GM21723 (cell line): ENCODE results near the gene FIG4.
"Not testable (repeated sequence)": the region's sequence is repeated elsewhere in the genome, so short reads cannot be mapped to it uniquely, and the experiment has no call there.

Experiments
- ATAC-seq: cut with Tn5 transposase; IDR thresholded peaks from one replicate; pipeline ENCODE4 v1.9.1; 2021; ENCODE audit warnings: mild to moderate bottlenecking, moderate library complexity; ENCODE audit not compliant: unreplicated experiment

Gene FIG4

DNA sequence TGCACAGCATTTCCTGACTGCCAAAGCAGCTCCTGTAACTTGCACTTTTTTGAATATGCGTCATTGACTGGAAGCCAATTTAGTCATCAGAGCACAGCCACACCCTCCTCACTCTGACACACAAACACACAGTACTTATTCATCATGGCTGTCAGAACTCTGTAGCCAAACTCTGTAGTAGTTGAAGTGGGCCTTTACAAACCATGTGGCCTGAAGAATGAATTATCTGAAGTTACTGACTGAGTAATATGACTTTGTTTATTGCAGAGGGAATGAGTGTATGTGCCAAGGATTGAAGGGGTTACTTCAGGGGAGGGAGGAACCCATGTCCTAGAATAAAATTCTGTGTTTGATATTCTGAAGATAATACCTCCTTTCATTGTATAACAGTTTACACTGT is 102.7 kb downstream of the FIG4 start:
- no peak for ATAC-seq

DNA sequence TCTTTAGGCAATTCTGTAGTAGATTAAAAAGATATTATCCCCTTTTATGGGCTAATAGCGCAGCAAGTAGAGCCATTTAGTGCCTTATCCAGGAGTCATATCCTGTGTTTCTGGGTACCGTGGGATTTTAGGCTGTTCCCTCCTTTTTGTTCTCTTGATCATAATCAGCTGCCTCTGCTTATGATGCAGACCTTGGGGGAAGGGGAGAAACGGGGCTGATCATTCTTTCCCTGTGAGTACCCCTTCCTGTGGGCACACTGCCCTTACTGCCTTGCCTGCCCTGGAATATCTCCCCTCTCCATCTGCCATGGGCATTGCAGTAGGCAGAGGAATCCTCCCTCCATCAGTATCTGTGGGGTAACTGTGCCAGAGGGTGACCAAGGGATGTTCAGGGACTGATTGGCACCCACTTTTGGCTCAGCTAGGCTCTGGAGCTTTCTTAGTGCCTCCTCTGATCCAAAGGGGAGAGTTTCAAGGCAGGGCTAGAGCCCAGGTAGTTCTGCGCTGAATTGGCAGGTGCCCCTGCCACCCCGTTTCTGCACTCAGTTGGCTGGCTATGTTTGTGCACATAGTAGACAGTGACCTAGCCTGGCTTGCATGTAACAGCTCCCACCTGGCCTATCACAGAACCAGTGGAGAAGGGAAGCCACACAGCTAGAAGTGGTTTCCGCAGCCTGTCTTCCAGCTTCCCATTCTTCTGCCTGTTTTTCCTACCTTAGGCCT is 103.3 kb downstream of the FIG4 start:
- ATAC-seq: peak; percentile 29

DNA sequence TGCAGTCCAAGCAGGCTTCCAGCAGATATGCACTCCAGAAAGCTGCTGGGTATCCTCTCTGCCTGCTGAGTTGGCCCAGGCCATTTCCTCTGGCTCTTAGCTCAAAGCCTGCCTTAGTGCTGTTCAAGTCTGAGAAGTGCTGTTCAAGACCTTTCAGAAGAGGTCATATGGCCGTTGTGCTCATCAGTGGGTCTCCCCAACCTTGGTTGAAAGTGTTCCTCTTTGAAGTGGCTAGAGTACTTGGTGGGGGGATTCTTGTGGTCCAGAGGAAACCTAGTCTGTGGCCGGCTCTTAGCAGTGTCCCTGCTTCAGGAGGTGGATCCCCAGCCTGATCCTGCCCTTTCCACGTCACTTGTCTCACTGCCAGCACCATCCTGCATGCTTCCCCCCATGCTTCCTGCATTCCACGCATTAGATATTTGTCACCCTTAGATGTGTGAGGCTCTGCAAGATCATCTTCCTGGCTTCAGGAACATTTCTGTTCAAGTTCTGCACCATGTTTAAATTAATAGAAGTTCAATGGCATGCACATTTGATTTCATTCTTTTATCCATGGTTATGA is 105.0 kb downstream of the FIG4 start:
- ATAC-seq: no peak

DNA sequence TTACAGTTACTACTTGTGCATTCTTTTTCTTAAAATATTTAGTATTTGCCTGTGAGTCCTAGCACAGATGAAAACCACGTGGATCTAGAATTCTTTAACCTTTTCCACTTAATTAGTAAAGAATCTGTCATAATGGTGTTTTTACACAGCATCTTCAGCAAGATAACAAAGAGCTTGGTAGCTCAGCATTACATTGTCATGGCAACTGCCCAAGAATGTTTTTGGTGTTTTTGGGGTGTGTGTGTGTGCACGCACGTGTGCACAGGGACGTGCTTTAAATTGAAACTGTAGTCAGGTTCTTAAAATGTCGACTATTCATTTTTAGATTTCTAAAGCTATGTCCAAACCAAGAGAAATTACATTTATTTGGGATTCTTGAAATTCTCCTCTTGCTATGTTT is 108.0 kb downstream of the FIG4 start:
- ATAC-seq: no peak

DNA sequence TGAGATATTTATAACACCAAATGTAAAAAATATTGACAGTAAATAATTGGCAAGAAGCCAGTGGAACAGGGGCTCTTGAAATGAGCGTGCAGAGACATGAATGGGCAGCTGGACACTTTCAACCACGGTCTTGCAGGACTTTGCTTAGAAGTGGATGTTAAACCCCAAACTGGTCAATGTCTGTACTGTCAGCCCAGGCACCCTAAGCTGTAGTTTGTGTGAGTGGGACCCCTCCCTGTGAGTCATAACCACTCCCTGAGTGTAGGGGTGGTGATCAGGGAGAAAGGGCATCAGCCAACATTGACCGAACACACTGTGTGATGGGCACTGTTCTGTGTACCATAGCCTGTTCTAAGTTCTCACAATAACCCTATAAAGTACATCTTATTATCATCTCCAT is 108.6 kb downstream of the FIG4 start:
- ATAC-seq: no peak

DNA sequence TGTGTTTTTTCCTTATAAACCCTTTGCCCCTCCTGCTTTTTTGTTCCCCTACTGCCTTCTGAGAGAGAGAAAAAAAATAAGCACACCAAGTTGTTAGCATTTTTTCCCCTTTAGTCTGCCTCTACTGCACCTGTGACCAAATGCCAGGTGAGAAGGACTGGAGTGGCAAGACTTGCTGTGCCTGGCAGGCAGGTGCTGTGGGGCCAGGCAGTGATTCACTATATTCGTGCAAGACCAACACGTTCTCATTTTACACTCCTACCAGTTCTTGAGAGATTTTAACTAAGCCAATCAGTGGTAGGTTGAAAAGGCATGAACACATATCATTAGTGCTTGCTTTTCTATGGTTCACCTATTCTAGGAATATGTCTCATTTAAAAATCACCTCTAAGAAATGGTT is 109.7 kb downstream of the FIG4 start:
- no peak for ATAC-seq

DNA sequence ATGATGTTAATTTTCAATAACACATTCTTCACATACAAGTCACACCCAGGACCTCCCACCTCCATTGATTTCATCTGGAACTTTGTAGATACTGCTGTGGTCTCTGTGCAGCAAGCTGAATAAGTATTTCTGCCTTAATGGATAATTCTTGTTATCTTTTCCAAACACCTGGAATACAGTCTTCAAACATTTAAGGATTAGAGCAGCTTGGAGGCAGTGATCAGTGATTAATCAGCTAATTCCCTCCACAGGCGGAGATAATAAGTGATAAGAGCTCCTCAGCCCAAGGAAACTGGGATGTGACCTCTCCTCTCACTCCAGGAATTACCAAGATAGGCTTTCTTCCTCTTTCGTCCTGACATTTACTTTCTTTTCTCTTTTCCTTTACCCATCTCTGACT is 110.7 kb downstream of the FIG4 start:
- ATAC-seq: no peak

DNA sequence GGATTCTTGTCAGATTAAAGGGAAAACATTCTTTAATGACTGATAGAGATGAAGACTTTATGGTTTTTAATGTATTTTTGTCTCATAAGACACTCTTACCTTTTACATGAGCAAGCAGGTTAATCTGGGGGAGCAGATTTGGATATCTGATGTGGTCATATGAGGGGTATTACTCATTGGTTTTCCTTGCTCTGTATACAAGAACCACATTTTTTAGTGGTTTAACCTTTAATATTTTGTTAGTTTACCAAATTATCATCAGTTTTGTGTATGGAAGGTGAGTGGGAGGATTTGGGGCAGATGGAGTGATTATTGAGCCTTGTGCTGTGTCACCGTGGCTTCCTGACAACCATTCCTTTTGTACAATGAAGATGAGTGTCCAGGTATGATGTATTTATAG is 112.9 kb downstream of the FIG4 start:
- ATAC-seq: no peak

DNA sequence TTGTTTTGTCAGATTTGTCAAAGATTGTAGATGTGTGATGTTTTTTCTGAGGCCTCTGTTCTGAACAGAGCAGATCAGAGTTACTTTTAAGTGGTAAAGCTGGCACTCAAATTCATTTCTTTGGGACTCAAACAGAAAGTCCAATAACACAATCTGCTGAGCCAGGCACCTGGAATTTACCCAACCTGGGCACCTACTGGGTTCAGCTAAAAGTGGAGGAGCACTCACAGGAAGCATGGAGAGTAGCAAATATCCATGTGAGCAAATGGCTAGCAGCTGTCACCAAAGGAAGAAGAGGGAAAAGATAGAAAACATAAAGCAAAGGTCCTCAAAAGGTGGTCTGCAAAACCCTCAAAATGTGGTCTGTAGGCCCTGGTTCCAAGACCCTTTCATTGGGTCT is 116.8 kb downstream of the FIG4 start:
- ATAC-seq: no peak

DNA sequence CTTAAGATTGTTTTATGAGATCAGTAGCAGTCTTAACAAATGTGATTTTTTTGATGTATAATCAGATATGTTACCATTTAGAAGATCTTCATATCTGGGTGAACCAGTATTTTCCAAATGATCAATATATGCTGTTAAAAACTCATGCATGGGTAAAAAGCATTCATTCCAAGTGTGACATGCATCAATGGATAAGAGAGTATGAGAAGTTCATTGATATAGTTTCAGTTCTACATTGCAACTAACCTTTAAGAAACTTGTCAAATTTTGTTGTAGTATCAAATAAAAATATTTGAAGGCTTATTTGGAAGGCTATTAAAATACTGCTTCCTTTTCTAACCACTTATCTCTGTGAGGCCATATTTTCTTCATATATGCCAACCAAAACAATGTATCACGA is 117.7 kb downstream of the FIG4 start:
- ATAC-seq: no peak

DNA sequence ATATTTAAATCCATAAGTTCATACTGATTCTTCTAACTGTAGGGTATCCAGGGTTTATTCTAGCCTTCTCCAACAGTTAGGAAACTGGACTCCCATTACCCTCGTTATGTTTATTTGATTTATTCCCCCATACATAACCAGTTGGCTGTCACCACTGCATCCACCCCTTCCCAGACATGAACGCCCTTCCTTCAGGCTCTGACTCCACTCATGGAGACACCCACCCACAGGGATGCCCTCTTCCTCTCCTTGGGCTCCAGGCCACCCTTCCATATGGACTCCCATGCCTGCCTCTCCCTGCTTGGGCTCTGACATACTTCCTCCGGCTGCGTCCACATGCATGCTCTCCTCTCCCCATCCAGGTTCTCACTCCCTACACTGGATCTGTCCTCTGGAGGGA is 124.0 kb downstream of the FIG4 start:
- ATAC-seq: no peak

DNA sequence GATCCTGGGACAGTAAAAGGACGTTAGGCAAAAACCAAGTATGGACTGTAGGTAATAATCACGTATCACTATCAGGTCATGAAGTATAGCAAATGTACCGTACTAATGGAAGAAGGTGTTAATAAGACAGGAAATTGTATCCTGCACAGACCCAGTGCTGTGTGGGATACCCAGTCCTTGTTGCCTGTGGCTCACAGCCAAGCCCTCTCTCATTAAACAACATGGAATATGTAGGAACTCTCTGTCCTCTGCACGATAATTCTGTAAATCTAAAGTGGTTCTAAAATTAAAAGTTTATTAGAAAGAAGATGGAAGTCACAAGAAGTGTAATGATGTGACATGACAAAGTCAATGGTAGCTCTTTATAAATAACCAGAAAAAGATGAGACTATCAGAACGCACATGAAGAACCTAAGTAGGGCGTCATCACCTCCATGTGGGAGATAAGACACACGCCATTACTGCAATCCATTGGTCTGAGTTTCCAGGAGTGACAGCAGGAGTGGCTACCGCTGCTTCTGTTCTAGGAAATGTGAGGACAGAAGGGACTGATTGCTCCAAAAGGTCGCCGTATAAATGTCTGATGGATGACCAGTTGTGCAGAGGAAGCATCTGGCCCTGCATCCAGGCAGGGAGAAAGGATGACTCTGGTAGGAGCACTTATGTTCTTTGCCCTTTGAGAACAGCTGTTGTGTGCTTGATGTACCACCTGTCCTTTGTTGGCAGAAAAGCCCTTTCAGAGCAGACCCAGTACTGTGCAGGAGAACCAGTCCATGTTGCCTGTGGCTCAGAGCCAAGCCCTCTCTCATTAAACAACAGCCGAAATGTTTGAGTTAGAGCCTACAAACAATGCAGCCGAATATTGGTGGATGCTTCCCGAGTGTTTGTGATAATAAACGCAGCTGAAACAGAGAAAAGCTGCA is 125.6 kb downstream of the FIG4 start:
- no peak for ATAC-seq

DNA sequence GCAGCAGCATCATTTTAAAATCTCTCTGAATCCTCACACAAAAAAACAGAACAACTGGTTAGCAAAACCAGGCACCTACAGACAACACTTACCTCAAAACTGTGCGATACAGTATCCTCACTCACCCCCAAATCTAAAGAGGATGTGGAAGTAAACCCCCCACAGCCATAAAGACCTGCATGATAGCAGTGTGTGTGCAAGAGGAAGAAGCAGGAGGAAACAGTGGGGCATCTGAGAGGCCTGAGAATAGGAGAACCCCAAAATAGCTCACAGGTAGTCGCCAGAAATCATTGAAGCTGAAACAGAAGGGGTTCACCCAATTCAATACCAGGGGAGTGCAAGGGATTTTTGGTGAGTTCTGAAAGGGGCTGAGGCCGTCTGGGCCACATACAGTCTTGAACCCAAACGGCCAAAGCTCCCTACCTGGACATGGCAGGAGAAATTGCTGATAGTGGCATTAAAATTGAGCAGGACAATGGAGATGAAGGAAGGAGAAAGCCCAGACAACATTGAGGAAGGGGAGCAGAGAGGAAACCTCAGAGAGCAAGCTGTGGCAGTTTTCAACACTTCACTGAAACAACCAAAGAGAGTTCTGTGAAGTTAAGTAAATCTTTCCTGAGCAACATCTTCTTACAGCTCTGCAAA is 129.7 kb downstream of the FIG4 start:
- ATAC-seq: peak; percentile 75

DNA sequence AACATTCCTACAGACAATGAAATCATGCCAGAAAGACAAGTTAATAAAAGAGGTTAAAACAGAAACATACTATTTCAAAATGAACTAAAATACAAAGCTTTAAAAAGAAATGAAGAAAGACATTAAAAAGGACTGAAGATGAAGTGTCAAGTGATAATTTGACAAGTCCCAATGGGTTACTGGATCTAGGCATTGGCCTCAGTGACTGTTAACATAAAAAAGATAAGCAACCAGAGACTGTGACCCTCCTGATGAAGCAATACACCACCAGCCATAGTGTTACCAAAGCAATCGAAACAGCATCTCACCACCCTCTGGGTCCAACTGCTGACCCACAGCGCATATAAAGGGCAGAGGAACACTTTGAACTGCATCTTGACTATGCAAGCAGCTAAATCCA is 130.3 kb downstream of the FIG4 start:
- no peak for ATAC-seq

DNA sequence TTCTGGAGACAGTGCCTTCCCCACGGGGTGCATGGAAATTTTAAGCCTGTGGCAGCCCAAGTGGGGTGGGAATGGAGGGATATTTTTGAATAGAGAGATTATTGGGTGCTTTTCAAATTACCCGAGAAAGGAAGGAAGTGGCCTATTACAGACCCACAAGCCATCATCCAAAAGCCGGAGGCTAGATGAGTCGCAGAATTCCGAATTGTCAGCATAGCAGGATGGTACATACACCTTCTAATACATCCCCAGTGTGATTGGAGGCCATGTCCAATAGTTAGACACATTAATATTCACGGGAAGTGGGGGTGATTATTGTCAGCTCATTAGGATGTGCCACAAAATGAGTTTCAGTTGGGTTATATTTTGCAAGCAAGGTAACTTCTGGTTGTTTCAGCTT is 133.0 kb downstream of the FIG4 start:
- no peak for ATAC-seq

DNA sequence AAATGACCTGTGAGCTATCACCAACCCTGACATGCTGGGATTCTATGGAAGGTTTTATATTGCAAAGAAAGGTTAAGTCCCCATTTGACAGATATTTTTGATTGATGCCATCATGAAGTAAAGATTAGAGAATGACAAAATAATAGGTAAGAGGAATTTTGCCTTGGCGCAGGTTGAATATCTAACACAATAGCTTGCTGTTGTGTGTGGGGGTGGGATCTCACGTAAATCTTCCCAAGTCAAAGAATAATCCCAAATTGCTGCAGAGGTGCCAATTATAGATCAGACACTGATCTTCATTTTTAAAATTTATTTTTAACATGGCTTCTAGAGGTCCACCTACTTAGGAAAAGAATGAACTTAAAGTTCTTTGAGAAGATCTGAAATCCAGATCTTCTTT is 135.5 kb downstream of the FIG4 start:
- ATAC-seq: no peak

DNA sequence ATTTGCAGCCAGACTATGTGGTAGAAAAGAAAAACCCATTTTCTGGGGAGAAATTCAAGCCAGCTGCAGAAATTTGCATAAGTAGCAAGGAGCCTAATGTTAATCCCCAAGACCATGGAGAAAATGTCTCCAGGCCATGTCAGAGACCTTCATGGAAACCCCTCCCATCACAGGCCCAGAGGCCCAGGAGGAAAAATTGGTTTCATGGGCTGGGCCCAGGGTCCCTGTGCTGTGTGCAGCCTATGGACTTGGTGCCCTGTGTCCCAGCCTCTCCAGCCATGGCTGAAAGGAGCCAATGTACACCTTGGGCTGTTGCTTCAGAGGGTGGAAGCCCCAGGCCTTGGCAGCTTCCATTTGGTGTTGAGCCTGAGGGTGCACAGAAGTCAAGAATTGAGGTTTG is 140.3 kb downstream of the FIG4 start:
- ATAC-seq: not testable (repeated sequence)

DNA sequence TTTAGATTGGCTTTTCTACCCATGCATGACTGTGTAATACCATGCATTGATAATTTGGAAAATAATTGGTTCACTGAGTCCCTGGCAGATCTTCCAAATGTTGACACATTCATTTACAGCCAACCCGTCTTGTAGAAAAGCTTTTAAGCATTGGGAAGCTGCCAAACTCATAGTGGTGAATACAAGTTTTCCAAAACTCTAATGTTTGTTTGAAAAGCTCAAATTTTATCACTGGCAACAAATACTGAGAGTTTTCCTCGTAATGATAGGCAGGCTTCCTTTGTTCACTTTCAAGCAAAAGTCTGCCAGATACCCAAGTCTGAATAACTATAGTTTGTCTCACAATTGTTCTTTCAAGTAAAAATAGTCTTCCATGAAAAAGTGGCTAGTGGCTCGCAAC is 143.0 kb downstream of the FIG4 start:
- ATAC-seq: no peak

DNA sequence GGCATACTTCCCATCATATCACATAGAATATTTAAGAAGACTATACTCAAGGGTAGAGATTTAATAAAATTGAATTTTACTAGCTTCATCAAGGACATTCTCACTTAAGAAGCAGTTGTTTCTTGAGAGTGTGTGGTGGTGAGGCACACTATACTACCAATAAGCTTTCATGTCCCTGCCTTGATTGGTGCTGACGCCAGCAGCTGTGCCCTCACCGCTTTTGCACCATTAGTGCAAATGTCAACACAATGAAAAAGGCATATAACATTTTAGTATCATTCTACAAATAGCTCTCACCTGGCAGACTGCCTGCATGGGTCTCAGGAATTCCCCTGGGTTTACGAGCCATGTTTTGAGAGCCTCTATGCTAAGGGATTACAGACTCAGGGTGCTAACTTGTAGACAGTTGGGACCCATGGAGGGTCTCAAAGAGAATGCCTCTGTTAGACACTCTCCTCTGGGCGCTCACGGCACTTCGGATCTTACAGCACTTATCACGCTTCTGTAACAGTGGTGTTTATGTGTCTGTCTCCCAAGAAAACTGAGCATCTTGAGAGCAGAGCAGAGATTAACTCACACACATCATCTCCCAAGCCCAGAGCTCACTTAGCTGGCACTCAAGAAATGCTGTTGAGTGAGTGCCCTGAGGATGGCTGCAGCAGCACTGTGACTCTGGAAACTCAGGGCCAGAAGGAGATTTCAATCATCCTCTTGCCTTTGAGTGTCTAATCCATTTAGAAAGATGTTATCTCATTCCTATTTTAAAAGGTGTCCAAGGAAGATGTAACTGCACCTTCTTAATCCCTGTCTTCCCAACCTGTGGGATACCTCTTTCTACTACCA is 143.7 kb downstream of the FIG4 start:
- no peak for ATAC-seq

DNA sequence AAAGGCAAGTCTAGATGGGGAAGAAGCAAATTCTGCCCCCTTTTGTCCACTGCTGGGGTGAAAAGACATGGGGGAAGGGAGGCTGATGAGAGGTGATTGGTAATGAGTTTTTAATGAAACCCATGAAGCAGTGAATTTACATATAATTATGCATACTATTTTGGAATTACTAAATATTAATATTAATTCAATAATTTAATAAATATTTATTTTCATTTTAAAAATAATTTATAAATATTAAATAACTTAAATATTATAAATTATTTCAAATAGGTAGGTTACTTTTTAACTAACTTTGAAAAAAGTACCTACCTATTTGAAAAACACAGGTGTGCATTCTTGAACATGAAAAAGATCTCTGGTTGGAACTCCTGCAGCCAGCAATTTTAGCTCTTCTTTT is 148.9 kb downstream of the FIG4 start:
- no peak for ATAC-seq

DNA sequence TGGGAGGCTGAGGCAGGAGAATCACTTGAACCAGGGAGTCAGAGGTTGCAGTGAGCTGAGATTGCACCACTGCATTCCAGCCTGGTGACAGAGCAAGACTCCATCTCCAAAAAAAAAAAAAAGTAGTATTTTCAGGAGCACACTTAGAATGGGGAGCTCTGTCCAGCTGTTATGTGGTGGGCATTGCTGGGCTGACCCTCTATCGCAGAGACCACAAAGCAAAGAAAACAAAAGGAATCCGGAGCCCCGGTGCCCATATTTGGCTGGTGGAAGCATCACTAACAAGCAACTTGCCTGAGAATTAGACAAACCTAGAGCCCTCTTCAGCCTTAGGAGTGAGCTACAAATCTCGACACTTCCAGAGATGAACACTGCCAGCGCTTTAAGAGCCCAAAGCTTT is 149.7 kb downstream of the FIG4 start:
- no peak for ATAC-seq
